ENCODE data around the gene EML4.
A peak's percentile ranks its signal among the peaks of the same experiment; 100 is the strongest.

The EML4 gene

GRCh38 chr2:42196403-42197267 is 27.5 kb downstream of the EML4 start:
- peak; percentile 93 for DNase-seq

GRCh38 chr2:42197792-42198191 is 28.6 kb downstream of the EML4 start:
- no peak for DNase-seq

GRCh38 chr2:42198466-42198865 is 29.3 kb downstream of the EML4 start:
- DNase-seq = no peak

- no peak for DNase-seq
Measured at GRCh38 chr2:42199002-42199401, 29.8 kb downstream of the EML4 start.

- DNase-seq = no peak
Measured at GRCh38 chr2:42199626-42200025, 30.5 kb downstream of the EML4 start.

- DNase-seq = no peak
Measured at GRCh38 chr2:42200926-42201855, 32.0 kb downstream of the EML4 start.

GRCh38 chr2:42202634-42203008 is 33.5 kb downstream of the EML4 start:
- DNase-seq = no peak

- DNase-seq = no peak
Measured at GRCh38 chr2:42203792-42204191, 34.6 kb downstream of the EML4 start.

GRCh38 chr2:42205337-42205736 is 36.2 kb downstream of the EML4 start:
- DNase-seq = no peak

GRCh38 chr2:42207826-42208225 is 38.7 kb downstream of the EML4 start:
- no peak for DNase-seq

- no peak for DNase-seq
Measured at GRCh38 chr2:42210203-42210602, 41.0 kb downstream of the EML4 start.

- no peak for DNase-seq
Measured at GRCh38 chr2:42211291-42211690, 42.1 kb downstream of the EML4 start.

- no peak for DNase-seq
Measured at GRCh38 chr2:42214669-42215068, 45.5 kb downstream of the EML4 start.

- peak; percentile 56 for DNase-seq
Measured at GRCh38 chr2:42216694-42217093, 47.5 kb downstream of the EML4 start.

GRCh38 chr2:42217307-42217706 is 48.2 kb downstream of the EML4 start:
- no peak for DNase-seq

GRCh38 chr2:42217914-42218313 is 48.8 kb downstream of the EML4 start:
- DNase-seq = no peak

- no peak for DNase-seq
Measured at GRCh38 chr2:42218712-42219111, 49.6 kb downstream of the EML4 start.

- DNase-seq = no peak
Measured at GRCh38 chr2:42219160-42219559, 50.0 kb downstream of the EML4 start.

- DNase-seq = no peak
Measured at GRCh38 chr2:42220566-42220965, 51.4 kb downstream of the EML4 start.

- no peak for DNase-seq
Measured at GRCh38 chr2:42223067-42223854, 54.1 kb downstream of the EML4 start.

GRCh38 chr2:42223855-42224268 is 54.7 kb downstream of the EML4 start:
- peak; percentile 20 for DNase-seq

GRCh38 chr2:42224422-42225067 is 55.4 kb downstream of the EML4 start:
- DNase-seq = no peak

GRCh38 chr2:42225573-42225972 is 56.4 kb downstream of the EML4 start:
- no peak for DNase-seq
